ENCODE measurements around the gene NCOA1. TPM values are rescaled to one million over a fixed set of nuclear protein-coding genes. Genes with fewer than 3 reads are reported as not detected.

Gene NCOA1
- total and polyA plus RNA-seq, 4 donors: 6.5 to 26.6 (median 16.3) TPM

DNA sequence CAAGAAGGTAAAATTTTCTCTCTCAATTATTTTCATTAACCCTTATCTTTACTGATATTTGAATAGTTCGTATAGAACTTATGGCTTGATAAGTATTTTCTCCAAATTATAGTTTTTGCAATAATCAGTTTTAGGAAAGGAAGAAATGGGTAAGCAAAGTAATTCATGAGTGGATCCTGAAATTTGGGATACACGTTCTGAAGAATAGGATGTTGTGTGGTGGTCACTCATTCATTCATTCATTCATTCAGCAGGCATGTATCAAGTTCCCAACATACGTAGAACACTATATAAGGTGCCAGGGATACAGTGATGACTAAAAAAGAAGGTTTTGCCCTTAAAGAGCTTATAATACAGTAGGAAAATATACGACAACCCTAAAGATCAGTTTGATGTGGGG is 206.7 kb downstream of the NCOA1 start:
- Histone ChIP-seq H3K9me3 (ENCODE audit: control insufficient read depth in 4 of 4, low read length in 3 of 4) (no peaks in the 10 kb centered on the region), H3K4me1 (ENCODE audit: control insufficient read depth in 4 of 4, insufficient read depth in 4 of 4, low read length in 3 of 4) (peaks cover 0 to 3% (median under 1%) of the 10 kb centered on the region in 4 donors), H3K27ac (ENCODE audit: low read depth in 1 of 2, low read length in 2 of 2) (no peak overlapping the region), H3K36me3 (ENCODE audit: control insufficient read depth in 4 of 4, insufficient read depth in 3 of 4, low read depth in 1 of 4, low read length in 3 of 4) (peaks cover 0 to 4% (median 2%) of the 10 kb centered on the region in 4 donors), H3K4me3 (ENCODE audit: low read depth in 1 of 3, low read length in 3 of 3) (no peak overlapping the region), H3K9ac (ENCODE audit: low read depth in 1 of 2, low read length in 2 of 2) (no peak overlapping the region), H3K27me3 (ENCODE audit: control insufficient read depth in 4 of 4, insufficient read depth in 4 of 4, low read length in 3 of 4) (no peaks in the 10 kb centered on the region)
- DNase-seq (ENCODE audit: low spot score): no peak
- TF ChIP-seq HNF4A (conservative IDR thresholded peaks at IDR 0.05): no peak
- no peak for TF ChIP-seq RXRA (IDR thresholded peaks at IDR 0.05)
- TF ChIP-seq FOXA2 (IDR thresholded peaks at IDR 0.05): no peak
- no peak for TF ChIP-seq SP1 (IDR thresholded peaks at IDR 0.05)
- no peak for TF ChIP-seq NR2F2 (IDR thresholded peaks at IDR 0.05)
- no peak for TF ChIP-seq GABPA (IDR thresholded peaks at IDR 0.05 in 1 of 2, conservative IDR thresholded peaks at IDR 0.05 in 1 of 2)
- TF ChIP-seq FOXA1 (IDR thresholded peaks at IDR 0.05): no peak
- TF ChIP-seq MAX (IDR thresholded peaks at IDR 0.05): no peak
- no peak for TF ChIP-seq JUND (IDR thresholded peaks at IDR 0.05)
- TF ChIP-seq, protein P1, sequence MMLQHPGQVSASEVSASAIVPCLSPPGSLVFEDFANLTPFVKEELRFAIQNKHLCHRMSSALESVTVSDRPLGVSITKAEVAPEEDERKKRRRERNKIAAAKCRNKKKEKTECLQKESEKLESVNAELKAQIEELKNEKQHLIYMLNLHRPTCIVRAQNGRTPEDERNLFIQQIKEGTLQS (IDR thresholded peaks at IDR 0.05): no peak
- WGBS: 96% methylated on average over 4 of the region's 4 CpGs

DNA sequence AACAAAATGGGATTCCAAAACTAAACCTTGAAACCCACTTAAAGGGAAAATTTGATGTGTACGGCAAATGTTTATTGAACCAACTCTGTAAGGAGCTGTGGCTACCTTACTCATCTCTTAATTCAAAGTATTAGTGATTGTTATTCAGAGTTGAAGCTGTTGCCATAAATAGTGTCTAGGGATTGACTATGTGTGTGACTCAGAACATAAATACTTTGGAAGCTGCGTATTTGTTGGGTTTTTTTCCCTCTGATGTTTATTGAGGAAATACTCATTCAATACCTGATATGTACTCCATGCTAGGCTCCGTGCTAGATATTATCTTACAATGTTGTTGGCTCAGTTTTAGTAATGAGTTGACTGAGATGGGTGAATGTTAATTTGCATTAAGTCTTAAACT is 211.7 kb downstream of the NCOA1 start:
- WGBS: 83% methylated on average over 3 of the region's 3 CpGs
- Histone ChIP-seq H3K27me3 (ENCODE audit: control insufficient read depth in 4 of 4, insufficient read depth in 4 of 4, low read length in 3 of 4) (no peaks in the 10 kb centered on the region), H3K4me3 (ENCODE audit: low read depth in 1 of 3, low read length in 3 of 3) (no peak overlapping the region), H3K27ac (ENCODE audit: low read depth in 1 of 2, low read length in 2 of 2) (no peak overlapping the region), H3K4me1 (ENCODE audit: control insufficient read depth in 4 of 4, insufficient read depth in 4 of 4, low read length in 3 of 4) (peaks cover 0 to 6% (median 2%) of the 10 kb centered on the region in 4 donors), H3K9ac (ENCODE audit: low read depth in 1 of 2, low read length in 2 of 2) (no peak overlapping the region), H3K36me3 (ENCODE audit: control insufficient read depth in 4 of 4, insufficient read depth in 3 of 4, low read depth in 1 of 4, low read length in 3 of 4) (peaks cover 0 to 16% (median 12%) of the 10 kb centered on the region in 4 donors), H3K9me3 (ENCODE audit: control insufficient read depth in 4 of 4, low read length in 3 of 4) (no peaks in the 10 kb centered on the region)
- DNase-seq (ENCODE audit: low spot score): no peak
- TF ChIP-seq MAX (IDR thresholded peaks at IDR 0.05) (no peak), FOXA2 (IDR thresholded peaks at IDR 0.05) (no peak), RXRA (IDR thresholded peaks at IDR 0.05) (no peak)
- TF ChIP-seq, protein P2, sequence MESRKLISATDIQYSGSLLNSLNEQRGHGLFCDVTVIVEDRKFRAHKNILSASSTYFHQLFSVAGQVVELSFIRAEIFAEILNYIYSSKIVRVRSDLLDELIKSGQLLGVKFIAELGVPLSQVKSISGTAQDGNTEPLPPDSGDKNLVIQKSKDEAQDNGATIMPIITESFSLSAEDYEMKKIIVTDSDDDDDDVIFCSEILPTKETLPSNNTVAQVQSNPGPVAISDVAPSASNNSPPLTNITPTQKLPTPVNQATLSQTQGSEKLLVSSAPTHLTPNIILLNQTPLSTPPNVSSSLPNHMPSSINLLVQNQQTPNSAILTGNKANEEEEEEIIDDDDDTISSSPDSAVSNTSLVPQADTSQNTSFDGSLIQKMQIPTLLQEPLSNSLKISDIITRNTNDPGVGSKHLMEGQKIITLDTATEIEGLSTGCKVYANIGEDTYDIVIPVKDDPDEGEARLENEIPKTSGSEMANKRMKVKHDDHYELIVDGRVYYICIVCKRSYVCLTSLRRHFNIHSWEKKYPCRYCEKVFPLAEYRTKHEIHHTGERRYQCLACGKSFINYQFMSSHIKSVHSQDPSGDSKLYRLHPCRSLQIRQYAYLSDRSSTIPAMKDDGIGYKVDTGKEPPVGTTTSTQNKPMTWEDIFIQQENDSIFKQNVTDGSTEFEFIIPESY (IDR thresholded peaks at IDR 0.05): no peak

- DNase-seq (ENCODE audit: low spot score): no peak
- H3K9me3 ChIP-seq (ENCODE audit: control insufficient read depth in 4 of 4, low read length in 3 of 4): no peaks in the 10 kb centered on the region
- WGBS: 98% methylated on average over 4 of the region's 4 CpGs
- H3K4me1 ChIP-seq (ENCODE audit: control insufficient read depth in 4 of 4, insufficient read depth in 4 of 4, low read length in 3 of 4): peaks cover 0 to 6% (median 2%) of the 10 kb centered on the region in 4 donors
- H3K9ac ChIP-seq (ENCODE audit: low read depth in 1 of 2, low read length in 2 of 2): no peak overlapping the region
- no peak overlapping the region for H3K4me3 ChIP-seq (ENCODE audit: low read depth in 1 of 3, low read length in 3 of 3)
- no peak overlapping the region for H3K27ac ChIP-seq (ENCODE audit: low read depth in 1 of 2, low read length in 2 of 2)
- H3K27me3 ChIP-seq (ENCODE audit: control insufficient read depth in 4 of 4, insufficient read depth in 4 of 4, low read length in 3 of 4): no peaks in the 10 kb centered on the region
- peaks cover 0 to 24% (median 13%) of the 10 kb centered on the region in 4 donors for H3K36me3 ChIP-seq (ENCODE audit: control insufficient read depth in 4 of 4, insufficient read depth in 3 of 4, low read depth in 1 of 4, low read length in 3 of 4)
- no peak for TF ChIP-seq SP1 (IDR thresholded peaks at IDR 0.05)
- TF ChIP-seq HNF4A (conservative IDR thresholded peaks at IDR 0.05): no peak
- no peak for TF ChIP-seq JUND (IDR thresholded peaks at IDR 0.05)
- TF ChIP-seq FOXA2 (IDR thresholded peaks at IDR 0.05): no peak
- TF ChIP-seq, protein P3, sequence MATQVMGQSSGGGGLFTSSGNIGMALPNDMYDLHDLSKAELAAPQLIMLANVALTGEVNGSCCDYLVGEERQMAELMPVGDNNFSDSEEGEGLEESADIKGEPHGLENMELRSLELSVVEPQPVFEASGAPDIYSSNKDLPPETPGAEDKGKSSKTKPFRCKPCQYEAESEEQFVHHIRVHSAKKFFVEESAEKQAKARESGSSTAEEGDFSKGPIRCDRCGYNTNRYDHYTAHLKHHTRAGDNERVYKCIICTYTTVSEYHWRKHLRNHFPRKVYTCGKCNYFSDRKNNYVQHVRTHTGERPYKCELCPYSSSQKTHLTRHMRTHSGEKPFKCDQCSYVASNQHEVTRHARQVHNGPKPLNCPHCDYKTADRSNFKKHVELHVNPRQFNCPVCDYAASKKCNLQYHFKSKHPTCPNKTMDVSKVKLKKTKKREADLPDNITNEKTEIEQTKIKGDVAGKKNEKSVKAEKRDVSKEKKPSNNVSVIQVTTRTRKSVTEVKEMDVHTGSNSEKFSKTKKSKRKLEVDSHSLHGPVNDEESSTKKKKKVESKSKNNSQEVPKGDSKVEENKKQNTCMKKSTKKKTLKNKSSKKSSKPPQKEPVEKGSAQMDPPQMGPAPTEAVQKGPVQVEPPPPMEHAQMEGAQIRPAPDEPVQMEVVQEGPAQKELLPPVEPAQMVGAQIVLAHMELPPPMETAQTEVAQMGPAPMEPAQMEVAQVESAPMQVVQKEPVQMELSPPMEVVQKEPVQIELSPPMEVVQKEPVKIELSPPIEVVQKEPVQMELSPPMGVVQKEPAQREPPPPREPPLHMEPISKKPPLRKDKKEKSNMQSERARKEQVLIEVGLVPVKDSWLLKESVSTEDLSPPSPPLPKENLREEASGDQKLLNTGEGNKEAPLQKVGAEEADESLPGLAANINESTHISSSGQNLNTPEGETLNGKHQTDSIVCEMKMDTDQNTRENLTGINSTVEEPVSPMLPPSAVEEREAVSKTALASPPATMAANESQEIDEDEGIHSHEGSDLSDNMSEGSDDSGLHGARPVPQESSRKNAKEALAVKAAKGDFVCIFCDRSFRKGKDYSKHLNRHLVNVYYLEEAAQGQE (IDR thresholded peaks at IDR 0.05): no peak
- TF ChIP-seq, protein P1 (IDR thresholded peaks at IDR 0.05): no peak
- no peak for TF ChIP-seq YY1 (IDR thresholded peaks at IDR 0.05)
- no peak for TF ChIP-seq RXRA (IDR thresholded peaks at IDR 0.05)
- no peak for TF ChIP-seq NR2F2 (IDR thresholded peaks at IDR 0.05)
- no peak for TF ChIP-seq HNF4G (IDR thresholded peaks at IDR 0.05)
- no peak for TF ChIP-seq MAX (IDR thresholded peaks at IDR 0.05)
- no peak for TF ChIP-seq FOXA1 (IDR thresholded peaks at IDR 0.05)
- TF ChIP-seq RAD21 (IDR thresholded peaks at IDR 0.05): no peak
- TF ChIP-seq, protein P2 (IDR thresholded peaks at IDR 0.05): no peak
- TF ChIP-seq TAF1 (conservative IDR thresholded peaks at IDR 0.05): no peak
- TF ChIP-seq EGR1 (IDR thresholded peaks at IDR 0.05; ENCODE audit: low read depth in 2 of 2): no peak
Observed at GRCh38 chr2:24704692-24705091, 213.6 kb downstream of the NCOA1 start.

All from liver (tissue), 9 donors.